ENCODE results near the gene C5orf15. TPM values are rescaled to one million over a fixed set of nuclear protein-coding genes. Genes with fewer than 3 reads are reported as not detected.
A peak's percentile ranks its signal among the peaks of the same experiment; 100 is the strongest.
"Not testable (repeated sequence)": the region's sequence is repeated elsewhere in the genome, so short reads cannot be mapped to it uniquely, and the experiment has no call there.

The C5orf15 gene
- total and polyA plus RNA-seq, 4 donors = 54.6 to 119 (median 81.4) TPM

GRCh38 chr5:133941456-133942196 is 26.8 kb downstream of the C5orf15 start:
- Histone ChIP-seq H3K4me1 (ENCODE audit: control insufficient read depth, insufficient read depth, low read length) (peaks cover 13% of the 10 kb centered on the region), H3K27me3 (ENCODE audit: control insufficient read depth, insufficient read depth, low read length) (no peaks in the 10 kb centered on the region), H3K4me3 (ENCODE audit: low read depth, low read length) (no peak overlapping the region), H3K27ac (ENCODE audit: low read depth, low read length) (no peak overlapping the region), H3K36me3 (ENCODE audit: control insufficient read depth, insufficient read depth, low read length) (no peaks in the 10 kb centered on the region), H3K9me3 (ENCODE audit: control insufficient read depth, insufficient read depth, low read length) (no peaks in the 10 kb centered on the region)
- no peak for DNase-seq (ENCODE audit: low read depth in 4 of 6, low spot score in 6 of 6)
- 96% methylated on average over 4 of the region's 8 CpGs for WGBS (ENCODE audit: insufficient coverage)

GRCh38 chr5:133939668-133940067 is 28.8 kb downstream of the C5orf15 start:
- no CpG with 5 or more reads among the region's 3 CpGs for WGBS (ENCODE audit: insufficient coverage)
- Histone ChIP-seq H3K4me1 (ENCODE audit: control insufficient read depth, insufficient read depth, low read length) (peaks cover 20% of the 10 kb centered on the region), H3K36me3 (ENCODE audit: control insufficient read depth, insufficient read depth, low read length) (no peaks in the 10 kb centered on the region), H3K27ac (ENCODE audit: low read depth, low read length) (no peak overlapping the region), H3K4me3 (ENCODE audit: low read depth, low read length) (no peak overlapping the region), H3K27me3 (ENCODE audit: control insufficient read depth, insufficient read depth, low read length) (no peaks in the 10 kb centered on the region), H3K9me3 (ENCODE audit: control insufficient read depth, insufficient read depth, low read length) (no peaks in the 10 kb centered on the region)
- DNase-seq (ENCODE audit: low read depth in 4 of 6, low spot score in 6 of 6) = no peak

GRCh38 chr5:133938929-133939328 is 29.5 kb downstream of the C5orf15 start:
- Histone ChIP-seq H3K4me3 (ENCODE audit: low read depth, low read length) (no peak overlapping the region), H3K27me3 (ENCODE audit: control insufficient read depth, insufficient read depth, low read length) (no peaks in the 10 kb centered on the region), H3K36me3 (ENCODE audit: control insufficient read depth, insufficient read depth, low read length) (no peaks in the 10 kb centered on the region), H3K27ac (ENCODE audit: low read depth, low read length) (no peak overlapping the region), H3K4me1 (ENCODE audit: control insufficient read depth, insufficient read depth, low read length) (peaks cover 17% of the 10 kb centered on the region), H3K9me3 (ENCODE audit: control insufficient read depth, insufficient read depth, low read length) (no peaks in the 10 kb centered on the region)
- no peak for DNase-seq (ENCODE audit: low read depth in 4 of 6, low spot score in 6 of 6)
- 33% methylated on average over 1 of the region's 3 CpGs for WGBS (ENCODE audit: insufficient coverage)

GRCh38 chr5:133938039-133938821 is 30.2 kb downstream of the C5orf15 start:
- H3K27ac ChIP-seq (ENCODE audit: low read depth, low read length) = no peak overlapping the region
- H3K27me3 ChIP-seq (ENCODE audit: control insufficient read depth, insufficient read depth, low read length) = no peaks in the 10 kb centered on the region
- DNase-seq (ENCODE audit: low read depth in 4 of 6, low spot score in 6 of 6) = peak in 1 of 6 donors; percentile 32
- no peak overlapping the region for H3K4me3 ChIP-seq (ENCODE audit: low read depth, low read length)
- peaks cover 21% of the 10 kb centered on the region for H3K4me1 ChIP-seq (ENCODE audit: control insufficient read depth, insufficient read depth, low read length)
- H3K9me3 ChIP-seq (ENCODE audit: control insufficient read depth, insufficient read depth, low read length) = no peaks in the 10 kb centered on the region
- 50% methylated on average over 3 of the region's 6 CpGs for WGBS (ENCODE audit: insufficient coverage)
- H3K36me3 ChIP-seq (ENCODE audit: control insufficient read depth, insufficient read depth, low read length) = no peaks in the 10 kb centered on the region

GRCh38 chr5:133937628-133938027 is 30.8 kb downstream of the C5orf15 start:
- not testable (repeated sequence) for DNase-seq (ENCODE audit: low read depth in 4 of 6, low spot score in 6 of 6); H3K27me3 ChIP-seq (ENCODE audit: control insufficient read depth, insufficient read depth, low read length); H3K4me3 ChIP-seq (ENCODE audit: low read depth, low read length); H3K9me3 ChIP-seq (ENCODE audit: control insufficient read depth, insufficient read depth, low read length); H3K27ac ChIP-seq (ENCODE audit: low read depth, low read length); H3K36me3 ChIP-seq (ENCODE audit: control insufficient read depth, insufficient read depth, low read length)
- peaks cover 23% of the 10 kb centered on the region for H3K4me1 ChIP-seq (ENCODE audit: control insufficient read depth, insufficient read depth, low read length)
- 91% methylated on average over 2 of the region's 3 CpGs for WGBS (ENCODE audit: insufficient coverage)

- H3K4me1 ChIP-seq (ENCODE audit: control insufficient read depth, insufficient read depth, low read length) = peaks cover 23% of the 10 kb centered on the region
- 57% methylated on average over 1 of the region's 3 CpGs for WGBS (ENCODE audit: insufficient coverage)
- H3K9me3 ChIP-seq (ENCODE audit: control insufficient read depth, insufficient read depth, low read length) = no peaks in the 10 kb centered on the region
- H3K36me3 ChIP-seq (ENCODE audit: control insufficient read depth, insufficient read depth, low read length) = no peaks in the 10 kb centered on the region
- DNase-seq (ENCODE audit: low read depth in 4 of 6, low spot score in 6 of 6) = no peak
- H3K27me3 ChIP-seq (ENCODE audit: control insufficient read depth, insufficient read depth, low read length) = no peaks in the 10 kb centered on the region
- no peak overlapping the region for H3K27ac ChIP-seq (ENCODE audit: low read depth, low read length)
- no peak overlapping the region for H3K4me3 ChIP-seq (ENCODE audit: low read depth, low read length)
These were observed 31.8 kb downstream of the C5orf15 start for GRCh38 chr5:133936651-133937015.

GRCh38 chr5:133935991-133936650 is 32.3 kb downstream of the C5orf15 start:
- H3K27me3 ChIP-seq (ENCODE audit: control insufficient read depth, insufficient read depth, low read length); H3K27ac ChIP-seq (ENCODE audit: low read depth, low read length); DNase-seq (ENCODE audit: low read depth in 4 of 6, low spot score in 6 of 6); H3K4me3 ChIP-seq (ENCODE audit: low read depth, low read length); H3K9me3 ChIP-seq (ENCODE audit: control insufficient read depth, insufficient read depth, low read length); H3K36me3 ChIP-seq (ENCODE audit: control insufficient read depth, insufficient read depth, low read length): not testable (repeated sequence)
- peaks cover 23% of the 10 kb centered on the region for H3K4me1 ChIP-seq (ENCODE audit: control insufficient read depth, insufficient read depth, low read length)
- 92% methylated on average over 10 of the region's 10 CpGs for WGBS (ENCODE audit: insufficient coverage)

GRCh38 chr5:133935667-133935940 is 32.8 kb downstream of the C5orf15 start:
- 80% methylated on average over 5 of the region's 5 CpGs for WGBS (ENCODE audit: insufficient coverage)
- H3K4me1 ChIP-seq (ENCODE audit: control insufficient read depth, insufficient read depth, low read length) = peaks cover 23% of the 10 kb centered on the region
- DNase-seq (ENCODE audit: low read depth in 4 of 6, low spot score in 6 of 6) = no peak
- H3K36me3 ChIP-seq (ENCODE audit: control insufficient read depth, insufficient read depth, low read length) = no peaks in the 10 kb centered on the region
- H3K27ac ChIP-seq (ENCODE audit: low read depth, low read length) = no peak overlapping the region
- H3K9me3 ChIP-seq (ENCODE audit: control insufficient read depth, insufficient read depth, low read length) = no peaks in the 10 kb centered on the region
- H3K27me3 ChIP-seq (ENCODE audit: control insufficient read depth, insufficient read depth, low read length) = no peaks in the 10 kb centered on the region
- no peak overlapping the region for H3K4me3 ChIP-seq (ENCODE audit: low read depth, low read length)

GRCh38 chr5:133934822-133935666 is 33.4 kb downstream of the C5orf15 start:
- Histone ChIP-seq H3K9me3 (ENCODE audit: control insufficient read depth, insufficient read depth, low read length) (no peaks in the 10 kb centered on the region), H3K36me3 (ENCODE audit: control insufficient read depth, insufficient read depth, low read length) (no peaks in the 10 kb centered on the region), H3K27ac (ENCODE audit: low read depth, low read length) (no peak overlapping the region), H3K27me3 (ENCODE audit: control insufficient read depth, insufficient read depth, low read length) (no peaks in the 10 kb centered on the region), H3K4me1 (ENCODE audit: control insufficient read depth, insufficient read depth, low read length) (peaks cover 23% of the 10 kb centered on the region), H3K4me3 (ENCODE audit: low read depth, low read length) (no peak overlapping the region)
- no peak for DNase-seq (ENCODE audit: low read depth in 4 of 6, low spot score in 6 of 6)
- WGBS (ENCODE audit: insufficient coverage) = 77% methylated on average over 3 of the region's 5 CpGs
